Kasumi-1 (cell line): Measurements from ENCODE around the gene EPHA4.

Source experiments
- DNase-seq, 2 experiments: peaks; one replicate each; lab custom pipeline; 2025; lab: John Stamatoyannopoulos, UW

EPHA4 gene

DNA sequence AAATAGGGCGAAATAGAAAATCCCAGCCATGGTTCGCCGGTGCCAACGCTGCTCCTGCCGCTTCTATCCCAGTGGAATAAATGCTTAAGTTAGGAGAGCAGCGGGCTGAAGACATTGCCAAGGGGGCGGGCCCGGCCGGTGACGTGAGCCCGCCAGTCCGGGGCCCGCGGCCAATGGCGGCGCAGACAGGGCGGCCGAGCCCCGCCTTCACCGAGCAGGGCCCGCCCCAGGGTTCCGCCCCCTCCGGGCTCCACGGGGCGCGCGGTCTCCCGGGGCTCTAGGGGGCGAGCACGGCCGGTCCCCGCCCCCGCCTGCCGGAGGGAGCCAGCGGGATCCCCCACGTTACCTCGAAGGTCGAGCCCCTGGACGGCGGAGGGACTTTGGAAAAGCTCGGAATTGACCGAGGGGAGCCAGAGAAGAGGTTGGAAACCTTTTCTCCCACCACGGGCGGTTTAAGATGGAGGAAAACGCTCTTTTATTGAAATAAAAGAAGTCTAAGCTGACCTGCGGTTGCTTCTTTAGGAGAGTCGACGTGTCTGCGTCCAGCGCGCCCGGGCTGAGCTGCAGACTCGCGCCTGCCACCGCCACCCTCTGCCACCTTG is at the start of gene EPHA4:
EPHA4 (minus strand) TSS at position 86 of the 602 bp plus-strand sequence; CDS start at position 30, 56 bp downstream.
- DNase-seq, result no peak

- DNase-seq, result no peak
Measured at GRCh38 chr2:221618007-221618406, 45.9 kb upstream of the EPHA4 start.

DNA sequence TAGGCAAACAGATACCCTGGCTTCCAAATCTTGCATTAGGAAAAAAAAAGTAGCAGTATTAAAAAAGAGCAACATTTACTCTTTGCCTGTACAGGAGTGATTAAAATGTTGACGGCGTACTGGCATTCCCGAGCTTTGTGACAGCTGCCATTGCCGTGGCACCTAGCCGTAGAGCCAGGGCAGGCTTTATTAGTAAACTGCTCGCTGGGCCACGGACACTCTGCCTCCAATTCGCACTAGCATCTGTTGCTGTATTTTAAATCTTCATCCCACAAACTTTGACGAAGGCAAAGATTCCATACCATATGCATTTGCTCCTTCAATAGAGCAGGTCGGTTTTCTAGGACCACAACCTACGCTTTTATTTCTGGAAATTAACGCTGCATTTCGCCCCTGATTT is 44.5 kb upstream of the EPHA4 start:
- no peak for DNase-seq

GRCh38 chr2:221614274-221614673 is 42.2 kb upstream of the EPHA4 start:
- DNase-seq, result no peak

GRCh38 chr2:221612800-221613199 is 40.7 kb upstream of the EPHA4 start:
- DNase-seq, result no peak

GRCh38 chr2:221612161-221612560 is 40.1 kb upstream of the EPHA4 start:
- no peak for DNase-seq

DNA sequence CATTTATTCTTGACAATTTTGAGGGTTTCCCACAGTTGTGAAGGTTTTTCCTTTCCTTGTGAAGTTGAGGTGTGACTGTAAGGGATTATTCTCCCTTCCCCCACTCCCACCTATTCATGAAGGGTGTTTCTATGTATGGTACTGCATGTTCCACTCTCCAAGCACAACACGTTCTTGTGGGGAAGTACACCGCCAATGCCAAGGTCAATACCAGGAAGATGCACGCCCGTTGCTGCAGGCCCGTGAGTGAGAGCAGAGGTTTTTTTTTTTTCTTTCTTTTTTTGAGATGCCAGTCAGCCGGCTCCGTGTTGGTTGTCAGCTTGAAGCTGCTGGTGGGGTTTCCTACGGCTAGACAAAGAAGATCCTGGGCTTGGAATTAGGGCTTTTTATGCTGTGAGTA is 38.6 kb upstream of the EPHA4 start:
- no peak for DNase-seq

- DNase-seq, result no peak
Measured at GRCh38 chr2:221610255-221610654, 38.2 kb upstream of the EPHA4 start.

DNA sequence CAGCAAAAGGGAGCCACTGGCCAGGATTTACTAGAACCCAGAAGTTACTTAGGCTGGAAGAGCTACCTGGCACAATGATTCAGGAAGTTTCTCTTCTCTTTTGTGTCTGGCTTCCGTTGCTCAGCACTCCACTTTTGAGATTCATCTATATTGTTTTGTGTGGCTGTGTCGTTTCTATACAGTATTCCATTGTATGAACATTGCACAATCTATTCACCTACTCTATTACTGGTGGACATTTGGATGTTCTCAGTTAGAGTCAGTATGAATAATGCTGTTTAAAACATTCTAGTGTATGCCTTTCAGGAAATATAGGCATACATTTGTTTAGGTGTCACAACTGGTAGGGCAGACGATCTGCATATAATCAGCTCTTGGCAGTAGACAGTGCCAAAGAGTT is 36.3 kb upstream of the EPHA4 start:
- no peak for DNase-seq

DNA sequence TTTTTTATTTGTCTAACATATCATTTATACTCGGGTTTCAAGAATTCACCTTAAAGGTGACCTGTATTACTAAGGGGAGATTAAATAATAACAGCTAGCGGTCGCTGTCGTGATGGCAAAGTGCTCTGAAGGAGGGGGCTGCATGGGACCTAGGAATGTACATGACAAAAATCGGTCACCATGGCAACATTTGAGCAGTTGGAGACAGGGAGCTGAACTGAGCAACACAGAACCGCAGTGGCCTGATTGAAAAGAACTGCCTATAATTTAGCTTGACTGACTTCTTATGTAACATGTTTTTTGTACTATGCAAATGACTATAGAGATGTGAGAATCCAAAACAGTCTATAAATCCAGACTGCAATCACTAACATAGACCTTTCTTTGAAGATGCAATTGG is 34.3 kb upstream of the EPHA4 start:
- DNase-seq, result no peak

DNA sequence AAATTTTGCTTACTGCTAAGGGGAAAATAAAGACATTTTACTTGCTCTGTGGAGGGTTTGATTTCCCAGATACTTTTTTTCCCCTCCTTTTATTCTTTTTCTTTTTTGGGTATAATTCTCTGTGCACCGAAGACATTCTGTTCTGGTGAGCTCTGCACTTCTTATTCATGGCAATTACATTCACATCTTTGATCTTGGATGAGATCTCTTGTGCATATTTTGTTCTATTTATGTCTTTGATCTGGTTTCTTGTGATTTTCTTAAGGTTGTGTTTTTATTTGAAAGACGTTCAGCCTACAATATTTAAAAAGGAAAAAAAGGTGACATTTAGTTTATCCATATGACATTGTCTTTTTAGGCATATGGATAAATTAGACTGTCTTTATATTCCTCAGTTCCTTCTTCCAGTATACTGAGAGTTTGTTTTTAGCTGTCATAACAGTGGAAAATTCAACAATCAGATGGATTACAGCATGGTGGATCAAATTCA is 33.7 kb upstream of the EPHA4 start:
- no peak for DNase-seq

GRCh38 chr2:221602938-221603337 is 30.8 kb upstream of the EPHA4 start:
- no peak for DNase-seq

DNA sequence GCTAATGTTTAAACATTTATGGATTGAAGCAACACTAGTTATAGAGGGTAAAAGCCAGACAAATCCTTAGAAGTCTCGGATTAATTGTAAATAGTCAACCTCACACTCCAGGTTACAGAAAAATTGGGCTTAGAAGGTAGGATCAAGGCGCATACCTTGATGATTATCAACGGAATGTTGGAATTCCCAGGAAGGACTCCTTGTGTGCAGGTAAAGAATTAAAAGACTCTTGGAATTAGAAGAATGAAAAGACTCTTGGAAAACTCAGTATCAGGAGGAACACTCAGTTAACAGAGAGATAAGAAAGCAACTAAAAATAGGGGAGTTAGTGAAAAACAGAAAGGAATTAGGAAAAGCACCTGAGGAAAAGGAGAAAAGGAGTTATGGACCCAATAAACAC is 29.3 kb upstream of the EPHA4 start:
- DNase-seq, result no peak

- DNase-seq, result no peak
Measured at GRCh38 chr2:221600388-221600787, 28.3 kb upstream of the EPHA4 start.

- DNase-seq, result no peak
Measured at GRCh38 chr2:221596192-221596591, 24.1 kb upstream of the EPHA4 start.

DNA sequence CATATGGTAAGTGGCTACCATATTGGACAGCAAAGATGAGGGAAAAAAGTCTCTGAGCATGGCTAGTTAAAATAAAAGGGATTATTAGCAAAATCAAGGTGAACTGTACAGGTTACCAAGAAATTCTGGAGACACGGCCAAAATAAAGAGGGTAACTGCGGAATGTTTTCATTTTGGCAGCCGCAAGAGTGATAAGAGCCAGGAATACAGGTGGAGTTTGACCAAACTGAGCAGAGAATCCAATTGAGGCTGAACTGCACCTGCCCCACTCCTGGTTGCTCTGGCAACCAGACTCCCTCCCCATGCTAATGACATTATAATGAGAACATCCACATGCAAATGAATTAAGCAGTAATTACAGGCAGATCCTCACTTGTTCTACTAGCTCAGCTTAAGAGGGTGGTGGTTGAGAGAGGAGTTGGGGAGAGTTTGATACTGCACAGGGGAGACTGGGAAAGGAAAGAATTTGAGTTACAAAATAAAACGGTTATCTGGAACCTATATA is 18.8 kb upstream of the EPHA4 start:
- DNase-seq, result no peak

- no peak for DNase-seq
Measured at GRCh38 chr2:221589696-221590095, 17.6 kb upstream of the EPHA4 start.

- no peak for DNase-seq
Measured at GRCh38 chr2:221588306-221588985, 16.3 kb upstream of the EPHA4 start.

- no peak for DNase-seq
Measured at GRCh38 chr2:221581986-221582385, 9.9 kb upstream of the EPHA4 start.

- no peak for DNase-seq
Measured at GRCh38 chr2:221574231-221574570, 2.1 kb upstream of the EPHA4 start.

- peak; percentile 8 to 9 for DNase-seq
Measured at GRCh38 chr2:221573430-221574230, 1.5 kb upstream of the EPHA4 start.

- no peak for DNase-seq
Measured at GRCh38 chr2:221572821-221573429, 821 bp upstream of the EPHA4 start.
